B cell (primary cell): ENCODE data around the gene ENTREP3. TPM values are rescaled to one million over a fixed set of nuclear protein-coding genes. Genes with fewer than 3 reads are reported as not detected.

Source experiments
- ATAC-seq: fragments of 200-7000 bp; cut with Tn5 transposase; one replicate; pipeline ENCODE4 v1.10.0; 2021; ENCODE audit warnings: low read depth, mild to moderate bottlenecking, moderate number of reproducible peaks, moderate library complexity
- CTCF ChIA-PET: fragments of 350-600 bp; sonication (Branson Sonifier 250); formaldehyde crosslinking; loops from one replicate; lab custom pipeline; 2021; ENCODE audit warnings: antibody characterized with exemption, inconsistent platforms; lab: Charles Lee
- POLR2A ChIA-PET: fragments of 350-600 bp; sonication (Branson Sonifier 250); formaldehyde crosslinking; loops from one replicate; lab custom pipeline; 2021; ENCODE audit warnings: antibody characterized with exemption; lab: Charles Lee
- DNase-seq: peaks from one replicate; pipeline ENCODE4 v3.0.0; 2013
- H2AFZ ChIP-seq: 2 replicates; pipeline ENCODE4 v1.6.1; 2012; ENCODE audit warnings: mild to moderate bottlenecking, low read depth, low read length; ENCODE audit not compliant: insufficient read depth, poor library complexity, severe bottlenecking
- H3K27ac ChIP-seq, 2 donors: 1 replicate in 1 of 2; 2 replicates in 1 of 2; pipeline ENCODE4 v1.5.1; 2012 to 2013; ENCODE audit warnings: low read length in 2 of 2, mild to moderate bottlenecking in 2 of 2, moderate library complexity in 1 of 2
- H3K27me3 ChIP-seq, 4 experiments: fragments of 200-600 bp in 1 of 4; sonication (generic) in 1 of 4; replicated peaks in 1 of 4; 1 replicate in 2 of 4; 2 replicates in 2 of 4; pipeline versions ENCODE4 v1.6.1 to v1.7.0; 2013 to 2016; ENCODE audit warnings: low read length in 3 of 4, mild to moderate bottlenecking in 2 of 4, mixed read lengths in 1 of 4, moderate library complexity in 1 of 4; ENCODE audit not compliant: insufficient read depth in 4 of 4, control insufficient read depth in 3 of 4; ENCODE audit errors: control extremely low read depth in 1 of 4
- H3K36me3 ChIP-seq, 2 experiments: replicated peaks in 1 of 2; 1 replicate in 1 of 2; 2 replicates in 1 of 2; pipeline versions ENCODE4 v1.6.1 to v1.7.1; 2013; ENCODE audit warnings: low read length in 1 of 2; ENCODE audit not compliant: insufficient read depth in 2 of 2, control insufficient read depth in 1 of 2; ENCODE audit errors: control extremely low read depth in 1 of 2, extremely low read depth in 1 of 2
- H3K4me1 ChIP-seq, 2 donors: fragments of 200-600 bp in 1 of 2; sonication (generic) in 1 of 2; 1 replicate in 1 of 2; 2 replicates in 1 of 2; pipeline versions ENCODE4 v1.5.1 to v1.6.1; 2013 to 2017; ENCODE audit warnings: low read length in 2 of 2; ENCODE audit not compliant: control insufficient read depth in 2 of 2, insufficient read depth in 2 of 2
- H3K4me2 ChIP-seq: replicated peaks from 2 replicates; pipeline ENCODE3; 2012; ENCODE audit warnings: mild to moderate bottlenecking, low read depth, low read length; ENCODE audit not compliant: poor library complexity, severe bottlenecking
- H3K4me3 ChIP-seq, 5 experiments: fragments of 200-600 bp in 1 of 5; sonication (generic) in 1 of 5; 1 replicate in 3 of 5; 2 replicates in 2 of 5; pipeline versions ENCODE4 v1.5.1 to v1.7.0; 2011 to 2016; ENCODE audit warnings: low read length in 4 of 5, mild to moderate bottlenecking in 4 of 5, low read depth in 2 of 5, control low read depth in 1 of 5, moderate library complexity in 1 of 5; ENCODE audit not compliant: insufficient read depth in 1 of 5; ENCODE audit errors: control extremely low read depth in 1 of 5, extremely low read depth in 1 of 5
- H3K79me2 ChIP-seq: fragments of 200-600 bp; sonication (generic); one replicate; pipeline ENCODE4 v1.6.0; 2016; ENCODE audit warnings: low read length; ENCODE audit not compliant: control insufficient read depth, insufficient read depth
- H3K9ac ChIP-seq: fragments of 200-600 bp; sonication (generic); 2 replicates; pipeline ENCODE4 v1.6.1; 2017; ENCODE audit warnings: mild to moderate bottlenecking, low read length, moderate library complexity
- H3K9me3 ChIP-seq, 3 donors: one replicate each; pipeline versions ENCODE4 v1.6.1 to v1.7.1; 2013; ENCODE audit warnings: low read length in 2 of 3; ENCODE audit not compliant: control insufficient read depth in 2 of 3, insufficient read depth in 1 of 3; ENCODE audit errors: control extremely low read depth in 1 of 3
- H4K20me1 ChIP-seq: 2 replicates; pipeline ENCODE4 v1.6.0; 2012; ENCODE audit warnings: mild to moderate bottlenecking, low read length; ENCODE audit not compliant: insufficient read depth, control insufficient read depth, poor library complexity, severe bottlenecking
- H3K27ac Mint-ChIP-seq: one replicate; pipeline ENCODE4 v1.8.0; 2021; ENCODE audit warnings: mixed read lengths
- H3K27me3 Mint-ChIP-seq: one replicate; pipeline ENCODE4 v1.8.0; 2021; ENCODE audit warnings: mixed read lengths
- H3K4me1 Mint-ChIP-seq: one replicate; pipeline ENCODE4 v1.8.0; 2021; ENCODE audit warnings: mixed read lengths
- H3K4me3 Mint-ChIP-seq: one replicate; pipeline ENCODE4 v1.8.0; 2021; ENCODE audit warnings: mixed read lengths
- H3K9me3 Mint-ChIP-seq: one replicate; pipeline ENCODE4 v1.8.0; 2022; ENCODE audit warnings: mixed read lengths; ENCODE audit not compliant: insufficient read depth
- EZH2 ChIP-seq: IDR thresholded peaks from 2 replicates; pipeline ENCODE4 v1.6.1; 2012; ENCODE audit warnings: borderline replicate concordance, low read depth, mild to moderate bottlenecking, moderate library complexity, low read length; ENCODE audit not compliant: insufficient read depth, poor library complexity, severe bottlenecking
- WGBS: methylation state at CpG from one replicate; pipeline ENCODE4 v1.1.5; 2013; ENCODE audit warnings: missing lambda C conversion rate; ENCODE audit not compliant: insufficient coverage; 5-methylcytosine and 5-hydroxymethylcytosine counted together
- intact Hi-C: fragments of 100-400 bp; cut with micrococcal nuclease; formaldehyde crosslinking; loops from one replicate; pipeline ENCODE4 v1.10.0; 2022
- polyA plus RNA-seq: library from polyadenylated mRNA; depleted of rRNA; stranded (reverse); fragments of >200 nt; gene quantifications from 2 replicates; pipeline ENCODE4 v1.2.3, GENCODE V29; 2012
- total RNA-seq, 2 donors: library from RNA; stranded (reverse); fragments of 120-200 nt in 1 of 2; gene quantifications; 1 replicate in 1 of 2; 2 replicates in 1 of 2; pipeline versions ENCODE4 v1.2.3 to v1.2.4, GENCODE V29; 2013 to 2022
- TF ChIP-seq, protein P1 (sequence below): fragments of 200-600 bp; IDR thresholded peaks from one replicate; pipeline ENCODE4 v1.8.0; 2022; ENCODE audit warnings: antibody characterized with exemption, mild to moderate bottlenecking

The ENTREP3 gene
- total and polyA plus RNA-seq, 2 donors (not counting 1 experiment from before 2014, with no cell fraction given): 7.6 to 15.2 TPM

DNA sequence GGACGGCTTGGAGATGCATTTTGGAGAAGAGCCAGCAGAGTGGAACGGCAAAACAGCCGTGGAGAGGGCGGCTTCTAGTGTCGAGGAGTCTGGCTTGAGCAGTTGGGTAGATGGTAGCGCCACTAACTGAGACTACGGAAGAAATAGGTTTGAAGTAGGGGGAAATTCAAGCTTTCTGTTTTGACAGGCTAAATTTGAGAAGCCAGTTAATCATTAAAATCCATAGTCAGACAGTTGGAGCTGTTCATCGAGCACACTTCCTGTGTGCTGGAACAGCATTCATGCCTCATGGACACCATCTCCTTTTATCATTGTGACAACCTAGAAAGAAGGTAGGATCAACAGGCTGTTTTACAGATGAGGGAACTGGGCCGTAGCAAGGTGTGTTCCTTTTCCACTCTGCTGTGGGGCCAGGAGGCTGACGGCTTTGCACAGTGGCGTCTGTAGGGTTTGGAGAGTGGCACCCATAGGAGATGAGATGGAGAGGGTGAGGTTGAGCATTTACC is 49.3 kb upstream of the ENTREP3 start:
- intact Hi-C loops: loop anchor here (5.0 kb wide), 1 partner anchor 553 kb away; the partner anchor contains the start of genes GON4L and SYT11
- Mint-ChIP-seq H3K9me3 (no peaks in the 10 kb centered on the region), H3K4me3 (no peak overlapping the region), H3K4me1 (peaks cover 11% of the 10 kb centered on the region), H3K27me3 (peaks cover 4% of the 10 kb centered on the region), H3K27ac (no peak overlapping the region)
- ChIA-PET POLR2A (no interaction called here), CTCF (interaction anchor here (1.9 to 5.0 kb wide), 3 partner anchors 14 to 54 kb away, joined by 5 to 46 read pairs (median 31); no protein-coding TSS in a partner anchor)
- peaks cover 0 to under 1% (median 0%) of the 10 kb centered on the region in 3 donors for H3K9me3 ChIP-seq
- TF ChIP-seq, protein P1, sequence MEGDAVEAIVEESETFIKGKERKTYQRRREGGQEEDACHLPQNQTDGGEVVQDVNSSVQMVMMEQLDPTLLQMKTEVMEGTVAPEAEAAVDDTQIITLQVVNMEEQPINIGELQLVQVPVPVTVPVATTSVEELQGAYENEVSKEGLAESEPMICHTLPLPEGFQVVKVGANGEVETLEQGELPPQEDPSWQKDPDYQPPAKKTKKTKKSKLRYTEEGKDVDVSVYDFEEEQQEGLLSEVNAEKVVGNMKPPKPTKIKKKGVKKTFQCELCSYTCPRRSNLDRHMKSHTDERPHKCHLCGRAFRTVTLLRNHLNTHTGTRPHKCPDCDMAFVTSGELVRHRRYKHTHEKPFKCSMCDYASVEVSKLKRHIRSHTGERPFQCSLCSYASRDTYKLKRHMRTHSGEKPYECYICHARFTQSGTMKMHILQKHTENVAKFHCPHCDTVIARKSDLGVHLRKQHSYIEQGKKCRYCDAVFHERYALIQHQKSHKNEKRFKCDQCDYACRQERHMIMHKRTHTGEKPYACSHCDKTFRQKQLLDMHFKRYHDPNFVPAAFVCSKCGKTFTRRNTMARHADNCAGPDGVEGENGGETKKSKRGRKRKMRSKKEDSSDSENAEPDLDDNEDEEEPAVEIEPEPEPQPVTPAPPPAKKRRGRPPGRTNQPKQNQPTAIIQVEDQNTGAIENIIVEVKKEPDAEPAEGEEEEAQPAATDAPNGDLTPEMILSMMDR: no peak
- no peaks in the 10 kb centered on the region for H3K36me3 ChIP-seq
- H3K4me3 ChIP-seq: no peak overlapping the region
- no peaks in the 10 kb centered on the region for H3K27me3 ChIP-seq
- H3K27ac ChIP-seq: no peak overlapping the region
- H3K4me2 ChIP-seq: no peak overlapping the region
- peaks cover 10% of the 10 kb centered on the region for H3K79me2 ChIP-seq
- no peaks in the 10 kb centered on the region for H4K20me1 ChIP-seq
- DNase-seq (no peak), ATAC-seq (no peak)
- peaks cover 5 to 16% of the 10 kb centered on the region in 2 donors for H3K4me1 ChIP-seq
- H3K9ac ChIP-seq: no peak overlapping the region
- 95% methylated on average over 5 of the region's 11 CpGs for WGBS
- no peak overlapping the region for H2AFZ ChIP-seq

DNA sequence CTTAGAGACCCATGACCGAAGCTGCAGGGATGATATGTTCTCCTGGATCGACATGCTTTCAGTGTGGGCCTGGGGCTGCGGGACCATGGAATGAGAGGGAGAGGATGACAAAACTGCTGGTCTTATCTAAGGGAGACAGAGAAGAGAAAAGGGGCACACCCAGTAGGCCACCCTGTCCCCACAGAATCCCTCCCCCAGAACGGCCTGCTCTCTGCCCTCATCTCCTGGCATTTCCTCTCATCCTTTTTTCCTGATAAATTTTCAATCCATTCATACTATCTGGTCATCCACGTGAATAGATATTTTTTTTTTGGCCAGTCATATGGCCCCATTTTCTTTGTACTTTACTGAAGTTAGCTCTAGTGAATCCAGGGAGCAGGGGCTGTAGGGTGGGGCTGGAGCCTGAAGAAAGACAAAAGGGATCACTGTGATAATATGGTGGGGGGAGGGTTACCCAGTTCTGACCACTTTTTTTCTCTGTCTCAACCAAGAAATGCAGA is 46.1 kb upstream of the ENTREP3 start, which contains the start of gene PKLR:
Gene PKLR, minus strand, starts transcription at position 97 of the 500 bp plus-strand sequence. Its CDS starts 43 bp downstream, at position 54.
- intact Hi-C loops: no loop called here
- TF ChIP-seq, protein P1: no peak
- TF ChIP-seq EZH2: no peak
- Histone ChIP-seq H3K27me3 (peaks cover 0 to 2% (median under 1%) of the 10 kb centered on the region in 4 experiments), H4K20me1 (no peaks in the 10 kb centered on the region), H3K9ac (no peak within 1 kb of the TSS), H3K36me3 (no peaks in the 10 kb centered on the region), H3K4me3 (no peak within 1 kb of the TSS), H3K79me2 (no peaks in the 10 kb centered on the region), H2AFZ (no peak within 1 kb of the TSS), H3K27ac (no peak within 1 kb of the TSS), H3K4me1 (no peaks in the 10 kb centered on the region), H3K9me3 (no peaks in the 10 kb centered on the region), H3K4me2 (no peak within 1 kb of the TSS)
- Mint-ChIP-seq H3K27ac (no peak within 1 kb of the TSS), H3K4me3 (no peak within 1 kb of the TSS), H3K27me3 (peaks cover 17% of the 10 kb centered on the region), H3K9me3 (no peaks in the 10 kb centered on the region), H3K4me1 (no peaks in the 10 kb centered on the region)
- ChIA-PET POLR2A (no interaction called here), CTCF (interaction anchor here (1.5 kb wide), 1 partner anchor 21 kb away, joined by 4 read pairs; no protein-coding TSS in a partner anchor)
- ATAC-seq: no peak
- WGBS: 100% methylated on average over 2 of the region's 5 CpGs
- no peak for DNase-seq
